Endodermal cell (in vitro differentiated cells): ENCODE data around the gene PNMA5. TPM values are rescaled to one million over a fixed set of nuclear protein-coding genes. Genes with fewer than 3 reads are reported as not detected.
"Not testable (repeated sequence)": the region's sequence is repeated elsewhere in the genome, so short reads cannot be mapped to it uniquely, and the experiment has no call there.

Source experiments
- DNase-seq: peaks from one replicate; pipeline ENCODE4 v3.0.0-alpha.2; 2017
- H3K27ac ChIP-seq: 2 replicates; pipeline ENCODE4 v1.5.1; 2013; ENCODE audit warnings: mild to moderate bottlenecking, low read depth, low read length, moderate library complexity
- H3K27me3 ChIP-seq: 2 replicates; pipeline ENCODE4 v1.6.1; 2013; ENCODE audit warnings: mild to moderate bottlenecking, low read length, moderate library complexity; ENCODE audit not compliant: insufficient read depth, control insufficient read depth, poor library complexity, severe bottlenecking
- H3K36me3 ChIP-seq: 2 replicates; pipeline ENCODE4 v1.7.0; 2013; ENCODE audit warnings: mild to moderate bottlenecking, low read length, moderate library complexity; ENCODE audit not compliant: control insufficient read depth, insufficient read depth
- H3K4me1 ChIP-seq: one replicate; pipeline ENCODE4 v1.7.0; 2013; ENCODE audit warnings: low read length; ENCODE audit not compliant: control insufficient read depth, insufficient read depth
- H3K4me3 ChIP-seq: 2 replicates; pipeline ENCODE4 v1.5.1; 2013; ENCODE audit warnings: mild to moderate bottlenecking, low read length, moderate library complexity
- H3K9ac ChIP-seq: 2 replicates; pipeline ENCODE4 v1.6.1; 2013; ENCODE audit warnings: mild to moderate bottlenecking, low read length, moderate library complexity; ENCODE audit not compliant: poor library complexity, severe bottlenecking; ENCODE audit errors: extremely low read depth
- H3K9me3 ChIP-seq: 2 replicates; pipeline ENCODE4 v1.6.1; 2013; ENCODE audit warnings: mild to moderate bottlenecking, low read length, moderate library complexity; ENCODE audit not compliant: control insufficient read depth
- H3K27ac Mint-ChIP-seq: 2 replicates; pipeline ENCODE4 v1.8.0; 2020; ENCODE audit warnings: mixed read lengths
- H3K27me3 Mint-ChIP-seq: 2 replicates; pipeline ENCODE4 v1.8.0; 2021; ENCODE audit warnings: mild to moderate bottlenecking, mixed read lengths; ENCODE audit not compliant: insufficient read depth
- H3K36me3 Mint-ChIP-seq: 2 replicates; pipeline ENCODE4 v1.8.0; 2020; ENCODE audit warnings: low read depth, mixed read lengths
- H3K4me1 Mint-ChIP-seq: 2 replicates; pipeline ENCODE4 v1.8.0; 2020; ENCODE audit warnings: mixed read lengths
- H3K4me3 Mint-ChIP-seq: 2 replicates; pipeline ENCODE4 v1.8.0; 2020; ENCODE audit warnings: mild to moderate bottlenecking, moderate library complexity, mixed read lengths
- H3K9me3 Mint-ChIP-seq: 2 replicates; pipeline ENCODE4 v1.8.0; 2020; ENCODE audit warnings: mild to moderate bottlenecking, mixed read lengths
- WGBS, 2 experiments: methylation state at CpG; one replicate each; pipeline versions ENCODE4 v1.1.5 to v1.1.7; 2013; ENCODE audit warnings: missing lambda C conversion rate in 2 of 2, mixed read lengths in 1 of 2; ENCODE audit not compliant: insufficient coverage in 1 of 2, insufficient read length in 1 of 2; 5-methylcytosine and 5-hydroxymethylcytosine counted together
- total RNA-seq, 2 donors: library from RNA; stranded (reverse); fragmentation: NEBNext Ultra II Directional in 1 of 2; extraction: Animal tissue kit (Norgen Biotek cat#: 25700) in 1 of 2; gene quantifications; 2 replicates in 1 of 2; 3 replicates in 1 of 2; pipeline ENCODE4 v1.2.1, GENCODE V29; 2021
- TF ChIP-seq, protein P1 (sequence below): fragments of 200-600 bp; sonication (generic); conservative IDR thresholded peaks from 2 replicates; pipeline ENCODE4 v1.5.0; 2021; ENCODE audit warnings: antibody characterized with exemption, mild to moderate bottlenecking

Gene PNMA5
- total RNA-seq, 2 donors from 2014 or later, result 0.15 to 0.29 TPM

GRCh38 chrX:153019166-153019565 lies 25.2 kb upstream of the PNMA5 start:
- DNase-seq, result no peak
- no peak overlapping the region for H3K4me3 Mint-ChIP-seq
- H3K27me3 ChIP-seq, result peaks cover 29% of the 10 kb centered on the region
- no peaks in the 10 kb centered on the region for H3K9me3 ChIP-seq
- H3K27me3 Mint-ChIP-seq, result peaks cover 52% of the 10 kb centered on the region
- no peaks in the 10 kb centered on the region for H3K4me1 ChIP-seq
- WGBS, 2 experiments, result 91% methylated on average over 3 of the region's 3 CpGs; no CpG with 5 or more reads in 1 of the 2 experiments
- H3K4me1 Mint-ChIP-seq, result no peaks in the 10 kb centered on the region
- H3K4me3 ChIP-seq, result no peak overlapping the region
- H3K9me3 Mint-ChIP-seq, result peaks cover 55% of the 10 kb centered on the region
- no peak overlapping the region for H3K27ac Mint-ChIP-seq
- no peaks in the 10 kb centered on the region for H3K36me3 ChIP-seq
- no peak overlapping the region for H3K27ac ChIP-seq
- no peak overlapping the region for H3K9ac ChIP-seq
- TF ChIP-seq, protein P1, sequence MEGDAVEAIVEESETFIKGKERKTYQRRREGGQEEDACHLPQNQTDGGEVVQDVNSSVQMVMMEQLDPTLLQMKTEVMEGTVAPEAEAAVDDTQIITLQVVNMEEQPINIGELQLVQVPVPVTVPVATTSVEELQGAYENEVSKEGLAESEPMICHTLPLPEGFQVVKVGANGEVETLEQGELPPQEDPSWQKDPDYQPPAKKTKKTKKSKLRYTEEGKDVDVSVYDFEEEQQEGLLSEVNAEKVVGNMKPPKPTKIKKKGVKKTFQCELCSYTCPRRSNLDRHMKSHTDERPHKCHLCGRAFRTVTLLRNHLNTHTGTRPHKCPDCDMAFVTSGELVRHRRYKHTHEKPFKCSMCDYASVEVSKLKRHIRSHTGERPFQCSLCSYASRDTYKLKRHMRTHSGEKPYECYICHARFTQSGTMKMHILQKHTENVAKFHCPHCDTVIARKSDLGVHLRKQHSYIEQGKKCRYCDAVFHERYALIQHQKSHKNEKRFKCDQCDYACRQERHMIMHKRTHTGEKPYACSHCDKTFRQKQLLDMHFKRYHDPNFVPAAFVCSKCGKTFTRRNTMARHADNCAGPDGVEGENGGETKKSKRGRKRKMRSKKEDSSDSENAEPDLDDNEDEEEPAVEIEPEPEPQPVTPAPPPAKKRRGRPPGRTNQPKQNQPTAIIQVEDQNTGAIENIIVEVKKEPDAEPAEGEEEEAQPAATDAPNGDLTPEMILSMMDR, result no peak
- H3K36me3 Mint-ChIP-seq, result no peaks in the 10 kb centered on the region

DNA sequence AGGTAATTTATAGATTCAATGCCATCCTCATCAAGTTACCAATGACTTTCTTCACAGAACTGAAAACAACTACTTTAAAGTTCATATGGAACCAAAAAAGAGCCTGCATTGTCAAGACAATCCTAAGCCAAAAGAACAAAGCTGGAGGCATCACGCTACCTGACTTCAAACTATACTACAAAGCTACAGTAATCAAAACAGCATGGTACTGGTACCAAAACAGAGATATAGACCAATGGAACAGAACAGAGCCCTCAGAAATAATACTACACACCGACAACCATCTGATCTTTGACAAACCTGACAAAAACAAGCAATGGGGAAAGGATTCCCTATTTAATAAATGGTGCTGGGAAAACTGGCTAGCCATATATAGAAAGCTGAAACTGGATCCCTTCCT lies 23.3 kb upstream of the PNMA5 start:
- H3K9me3 ChIP-seq, H3K4me3 ChIP-seq, H3K36me3 ChIP-seq, H3K36me3 Mint-ChIP-seq, H3K27ac ChIP-seq, DNase-seq, H3K4me1 ChIP-seq, H3K9ac ChIP-seq, H3K27ac Mint-ChIP-seq, H3K4me1 Mint-ChIP-seq, H3K4me3 Mint-ChIP-seq: not testable (repeated sequence)
- peaks cover 41% of the 10 kb centered on the region for H3K27me3 ChIP-seq
- peaks cover 55% of the 10 kb centered on the region for H3K27me3 Mint-ChIP-seq
- peaks cover 59% of the 10 kb centered on the region for H3K9me3 Mint-ChIP-seq
- 80% methylated on average over 1 of the region's 2 CpGs; no CpG with 5 or more reads in 1 of the 2 experiments for WGBS, 2 experiments

DNA sequence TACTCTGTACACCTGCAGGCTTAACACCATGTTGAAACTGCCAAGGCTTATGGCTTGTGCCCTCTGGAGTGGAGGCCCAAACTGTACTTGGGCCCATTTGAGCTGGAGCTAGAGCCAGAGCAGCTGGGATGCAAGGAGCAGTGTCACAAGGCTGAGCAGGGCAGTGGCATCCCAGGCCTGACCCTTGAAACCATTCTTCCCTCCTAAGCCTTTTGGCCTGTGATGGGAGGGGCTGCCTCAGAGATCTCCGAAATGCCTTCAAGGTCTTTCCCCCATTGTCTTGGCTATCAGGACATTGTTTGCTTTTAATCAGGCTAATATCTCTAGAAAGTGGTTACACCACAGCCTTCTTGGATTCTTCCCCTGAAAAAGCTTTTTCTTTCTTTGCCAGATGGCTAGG lies 10.9 kb upstream of the PNMA5 start:
- H3K9me3 ChIP-seq, result peaks cover 20% of the 10 kb centered on the region
- no peak overlapping the region for H3K9ac ChIP-seq
- no peak overlapping the region for H3K27ac ChIP-seq
- H3K9me3 Mint-ChIP-seq, result peaks cover 83% of the 10 kb centered on the region
- no peaks in the 10 kb centered on the region for H3K36me3 ChIP-seq
- H3K27me3 Mint-ChIP-seq, result peaks cover 18% of the 10 kb centered on the region
- 83 to 88% methylated on average over 1 of the region's 1 CpG for WGBS, 2 experiments
- no peak overlapping the region for H3K4me3 ChIP-seq
- H3K27ac Mint-ChIP-seq, result no peak overlapping the region
- no peaks in the 10 kb centered on the region for H3K36me3 Mint-ChIP-seq
- TF ChIP-seq, protein P1, result no peak
- no peak overlapping the region for H3K4me3 Mint-ChIP-seq
- H3K4me1 Mint-ChIP-seq, result no peaks in the 10 kb centered on the region
- no peaks in the 10 kb centered on the region for H3K4me1 ChIP-seq
- no peaks in the 10 kb centered on the region for H3K27me3 ChIP-seq
- DNase-seq, result no peak

- peaks cover 7% of the 10 kb centered on the region for H3K4me1 Mint-ChIP-seq
- no peak overlapping the region for H3K27ac ChIP-seq
- peaks cover 18% of the 10 kb centered on the region for H3K27me3 Mint-ChIP-seq
- H3K4me1 ChIP-seq, result no peaks in the 10 kb centered on the region
- no peak overlapping the region for H3K9ac ChIP-seq
- H3K27ac Mint-ChIP-seq, result no peak overlapping the region
- H3K27me3 ChIP-seq, result no peaks in the 10 kb centered on the region
- H3K36me3 ChIP-seq, result no peaks in the 10 kb centered on the region
- no peak overlapping the region for H3K4me3 Mint-ChIP-seq
- H3K9me3 ChIP-seq, result peaks cover 20% of the 10 kb centered on the region
- H3K36me3 Mint-ChIP-seq, result no peaks in the 10 kb centered on the region
- peaks cover 80% of the 10 kb centered on the region for H3K9me3 Mint-ChIP-seq
- H3K4me3 ChIP-seq, result no peak overlapping the region
- no peak for DNase-seq
- TF ChIP-seq, protein P1, result no peak
- 86 to 100% methylated on average over 1 to 2 of the region's 4 CpGs for whole genome bisulfite sequencing, 2 experiments
These were observed 10.1 kb upstream of the PNMA5 start for GRCh38 chrX:153003981-153004380.

DNA sequence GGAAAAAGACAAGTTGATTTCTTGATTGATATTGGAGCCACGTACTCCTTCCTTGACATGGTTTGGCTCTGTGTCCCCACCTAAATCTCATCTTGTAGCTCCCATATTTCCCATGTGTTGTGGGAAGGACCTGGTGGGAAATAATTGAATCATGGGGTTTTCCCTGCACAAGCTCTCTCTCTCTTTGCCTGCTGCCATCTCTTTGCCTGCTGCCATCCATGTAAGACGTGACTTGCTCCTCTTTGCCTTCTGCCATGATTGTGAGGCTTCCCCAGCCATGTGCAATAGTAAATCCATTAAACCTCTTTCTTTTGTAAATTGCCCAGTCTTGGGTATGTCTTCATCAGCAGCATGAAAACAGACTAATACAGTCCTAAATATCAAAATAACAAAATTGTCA lies 8.3 kb upstream of the PNMA5 start:
- H3K27ac ChIP-seq, H3K4me3 ChIP-seq, H3K36me3 Mint-ChIP-seq, H3K4me1 Mint-ChIP-seq, H3K9ac ChIP-seq, DNase-seq, H3K36me3 ChIP-seq, H3K27me3 ChIP-seq, H3K27ac Mint-ChIP-seq, H3K4me1 ChIP-seq, H3K4me3 Mint-ChIP-seq: not testable (repeated sequence)
- H3K9me3 Mint-ChIP-seq, result peaks cover 73% of the 10 kb centered on the region
- H3K27me3 Mint-ChIP-seq, result peaks cover 18% of the 10 kb centered on the region
- peaks cover 20% of the 10 kb centered on the region for H3K9me3 ChIP-seq
- 77% methylated on average over 2 of the region's 2 CpGs; no CpG with 5 or more reads in 1 of the 2 experiments for WGBS, 2 experiments
